DOHH2 (cell line): ENCODE results near the gene PPP1R14C.
"Not testable (repeated sequence)": the region's sequence is repeated elsewhere in the genome, so short reads cannot be mapped to it uniquely, and the experiment has no call there.

Experiments
- H3F3A ChIP-seq: fragments of 200-600 bp; sonication (generic), shearing (Covaris generic); 2 replicates; pipeline ENCODE4 v1.6.0; 2016; ENCODE audit warnings: antibody characterized with exemption, mild to moderate bottlenecking; ENCODE audit not compliant: control insufficient read depth, insufficient read depth
- H3K27ac ChIP-seq: fragments of 200-600 bp; sonication (generic); 2 replicates; pipeline ENCODE4 v1.5.1; 2014; ENCODE audit warnings: low read depth, mild to moderate bottlenecking, low read length, moderate library complexity
- H3K27me3 ChIP-seq: fragments of 200-600 bp; sonication (generic); 2 replicates; pipeline ENCODE4 v1.6.1; 2014; ENCODE audit warnings: mild to moderate bottlenecking, low read length, mixed read lengths; ENCODE audit not compliant: control insufficient read depth
- H3K36me3 ChIP-seq: fragments of 200-600 bp; sonication (generic); 2 replicates; pipeline ENCODE4 v1.6.1; 2014; ENCODE audit warnings: mild to moderate bottlenecking, low read length, moderate library complexity, mixed read lengths; ENCODE audit not compliant: control insufficient read depth
- H3K4me1 ChIP-seq: fragments of 200-600 bp; sonication (generic); 2 replicates; pipeline ENCODE4 v1.6.1; 2014; ENCODE audit warnings: mild to moderate bottlenecking, low read length, mixed read lengths; ENCODE audit not compliant: control insufficient read depth
- H3K4me2 ChIP-seq: fragments of 200-600 bp; sonication (generic); 2 replicates; pipeline ENCODE4 v1.6.0; 2014; ENCODE audit warnings: mild to moderate bottlenecking, low read length, moderate library complexity
- H3K4me3 ChIP-seq: fragments of 200-600 bp; sonication (generic); 2 replicates; pipeline ENCODE4 v1.5.1; 2014; ENCODE audit warnings: mild to moderate bottlenecking, low read length, mixed read lengths
- H3K79me2 ChIP-seq: fragments of 200-600 bp; sonication (generic); 2 replicates; pipeline ENCODE4 v1.6.1; 2014; ENCODE audit warnings: mild to moderate bottlenecking, low read length, mixed read lengths; ENCODE audit not compliant: control insufficient read depth
- H3K9me2 ChIP-seq: fragments of 200-600 bp; sonication (generic); replicated peaks from 2 replicates; pipeline ENCODE4 v1.6.1; 2014; ENCODE audit warnings: mild to moderate bottlenecking, low read length, mixed read lengths; ENCODE audit not compliant: control insufficient read depth
- H3K9me3 ChIP-seq: fragments of 200-600 bp; sonication (generic); 2 replicates; pipeline ENCODE4 v1.6.1; 2014; ENCODE audit warnings: antibody characterized with exemption, low read length, mixed read lengths; ENCODE audit not compliant: control insufficient read depth, insufficient read depth
- H4K20me1 ChIP-seq: fragments of 200-600 bp; sonication (generic); 2 replicates; pipeline ENCODE4 v1.6.0; 2014; ENCODE audit warnings: low read depth, mild to moderate bottlenecking, antibody characterized with exemption, low read length, moderate library complexity; ENCODE audit not compliant: control insufficient read depth, insufficient read depth
- EZH2phosphoT487 ChIP-seq: fragments of 200-600 bp; sonication (generic); IDR thresholded peaks from 2 replicates; pipeline ENCODE4 v1.6.1; 2017; ENCODE audit warnings: borderline replicate concordance, mild to moderate bottlenecking, antibody characterized with exemption, low read length, moderate library complexity, mixed read lengths
- TF ChIP-seq, protein P1 (sequence below): fragments of 200-600 bp; sonication (generic); IDR thresholded peaks from one replicate; pipeline ENCODE4 v1.5.1; 2014; ENCODE audit warnings: antibody characterized with exemption, mild to moderate bottlenecking, low read depth, low read length; ENCODE audit not compliant: poor library complexity, severe bottlenecking

The PPP1R14C gene

DNA sequence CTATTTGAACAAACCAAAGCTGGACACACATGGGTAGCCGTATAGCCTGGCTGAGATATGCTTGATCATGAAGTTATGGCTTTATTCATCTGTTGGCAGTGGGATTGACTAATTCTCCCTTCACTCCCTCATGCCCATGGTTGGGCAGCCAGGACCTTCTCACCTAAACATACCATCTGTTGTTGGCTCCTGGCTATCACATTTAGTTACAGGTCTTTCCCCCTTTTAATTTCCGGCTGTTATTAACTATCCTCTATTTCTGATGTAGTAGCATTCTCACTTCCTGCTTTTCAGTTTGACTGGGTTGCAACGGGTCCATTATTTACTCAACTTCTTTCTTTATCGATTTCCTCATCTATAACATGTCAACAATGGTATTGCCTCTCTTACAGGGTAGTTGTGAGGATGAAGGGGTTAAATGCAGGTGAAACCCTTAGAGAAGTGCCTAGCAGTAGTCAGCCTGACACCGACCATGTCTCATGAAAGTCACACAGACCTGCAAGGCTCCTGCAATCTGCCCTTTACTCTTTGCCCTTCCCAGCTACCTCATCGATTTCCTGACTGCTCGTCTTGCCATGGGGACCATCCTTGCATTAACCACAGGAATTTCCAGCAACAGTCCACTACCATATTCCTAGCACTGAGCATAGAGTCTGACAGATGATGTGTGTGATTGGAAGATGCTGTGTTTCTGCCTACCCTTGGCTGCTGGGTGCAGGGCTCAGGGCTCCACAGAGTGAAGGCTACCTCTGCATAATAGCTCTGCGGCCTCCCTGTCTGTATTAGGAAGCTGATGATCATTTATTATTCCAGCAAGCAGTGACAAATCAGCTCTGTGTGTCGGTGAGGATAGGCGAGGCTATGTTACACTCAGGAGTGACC, 42.2 kb downstream of the PPP1R14C start:
- Histone ChIP-seq H3F3A (peaks cover 7% of the 10 kb centered on the region), H4K20me1 (no peaks in the 10 kb centered on the region), H3K9me2 (no peaks in the 10 kb centered on the region), H3K4me1 (peaks cover 71% of the 10 kb centered on the region), H3K79me2 (no peaks in the 10 kb centered on the region), H3K36me3 (no peaks in the 10 kb centered on the region), H3K4me3 (peak overlapping the region; percentile 49), H3K27ac (peak overlapping the region; percentile 82), H3K4me2 (peak overlapping the region; percentile 67), H3K9me3 (no peaks in the 10 kb centered on the region), H3K27me3 (no peaks in the 10 kb centered on the region)
- TF ChIP-seq EZH2phosphoT487 = no peak
- TF ChIP-seq, protein P1, sequence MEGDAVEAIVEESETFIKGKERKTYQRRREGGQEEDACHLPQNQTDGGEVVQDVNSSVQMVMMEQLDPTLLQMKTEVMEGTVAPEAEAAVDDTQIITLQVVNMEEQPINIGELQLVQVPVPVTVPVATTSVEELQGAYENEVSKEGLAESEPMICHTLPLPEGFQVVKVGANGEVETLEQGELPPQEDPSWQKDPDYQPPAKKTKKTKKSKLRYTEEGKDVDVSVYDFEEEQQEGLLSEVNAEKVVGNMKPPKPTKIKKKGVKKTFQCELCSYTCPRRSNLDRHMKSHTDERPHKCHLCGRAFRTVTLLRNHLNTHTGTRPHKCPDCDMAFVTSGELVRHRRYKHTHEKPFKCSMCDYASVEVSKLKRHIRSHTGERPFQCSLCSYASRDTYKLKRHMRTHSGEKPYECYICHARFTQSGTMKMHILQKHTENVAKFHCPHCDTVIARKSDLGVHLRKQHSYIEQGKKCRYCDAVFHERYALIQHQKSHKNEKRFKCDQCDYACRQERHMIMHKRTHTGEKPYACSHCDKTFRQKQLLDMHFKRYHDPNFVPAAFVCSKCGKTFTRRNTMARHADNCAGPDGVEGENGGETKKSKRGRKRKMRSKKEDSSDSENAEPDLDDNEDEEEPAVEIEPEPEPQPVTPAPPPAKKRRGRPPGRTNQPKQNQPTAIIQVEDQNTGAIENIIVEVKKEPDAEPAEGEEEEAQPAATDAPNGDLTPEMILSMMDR = no peak

DNA sequence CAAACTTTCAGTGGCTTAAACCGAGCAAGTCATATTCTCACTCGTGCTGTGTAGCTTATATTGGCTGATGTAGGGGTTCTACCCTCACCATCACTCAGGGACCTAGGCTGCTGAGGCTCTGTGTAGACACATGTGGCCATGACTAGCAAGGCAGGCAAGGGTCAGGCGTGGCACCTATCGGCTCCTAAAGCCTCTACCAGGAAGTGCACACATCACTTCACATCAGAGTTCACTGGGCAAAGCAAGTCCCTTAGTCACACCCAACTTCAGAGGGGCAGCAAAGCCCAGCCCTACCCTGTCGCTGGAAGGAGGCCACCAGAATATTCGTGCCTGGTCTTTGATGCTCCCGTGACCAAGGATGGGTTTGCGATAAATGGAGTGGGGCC, 42.9 kb downstream of the PPP1R14C start:
- Histone ChIP-seq H3K79me2 (no peaks in the 10 kb centered on the region), H3K27ac (peak overlapping the region; percentile 82), H3K36me3 (no peaks in the 10 kb centered on the region), H3K9me2 (no peaks in the 10 kb centered on the region), H3K4me2 (peak overlapping the region; percentile 67), H3K4me1 (peaks cover 65% of the 10 kb centered on the region), H3K27me3 (no peaks in the 10 kb centered on the region), H3K9me3 (no peaks in the 10 kb centered on the region), H3K4me3 (peak overlapping the region; percentile 49), H3F3A (peaks cover 7% of the 10 kb centered on the region), H4K20me1 (no peaks in the 10 kb centered on the region)
- TF ChIP-seq, protein P1 = no peak
- no peak for TF ChIP-seq EZH2phosphoT487

DNA sequence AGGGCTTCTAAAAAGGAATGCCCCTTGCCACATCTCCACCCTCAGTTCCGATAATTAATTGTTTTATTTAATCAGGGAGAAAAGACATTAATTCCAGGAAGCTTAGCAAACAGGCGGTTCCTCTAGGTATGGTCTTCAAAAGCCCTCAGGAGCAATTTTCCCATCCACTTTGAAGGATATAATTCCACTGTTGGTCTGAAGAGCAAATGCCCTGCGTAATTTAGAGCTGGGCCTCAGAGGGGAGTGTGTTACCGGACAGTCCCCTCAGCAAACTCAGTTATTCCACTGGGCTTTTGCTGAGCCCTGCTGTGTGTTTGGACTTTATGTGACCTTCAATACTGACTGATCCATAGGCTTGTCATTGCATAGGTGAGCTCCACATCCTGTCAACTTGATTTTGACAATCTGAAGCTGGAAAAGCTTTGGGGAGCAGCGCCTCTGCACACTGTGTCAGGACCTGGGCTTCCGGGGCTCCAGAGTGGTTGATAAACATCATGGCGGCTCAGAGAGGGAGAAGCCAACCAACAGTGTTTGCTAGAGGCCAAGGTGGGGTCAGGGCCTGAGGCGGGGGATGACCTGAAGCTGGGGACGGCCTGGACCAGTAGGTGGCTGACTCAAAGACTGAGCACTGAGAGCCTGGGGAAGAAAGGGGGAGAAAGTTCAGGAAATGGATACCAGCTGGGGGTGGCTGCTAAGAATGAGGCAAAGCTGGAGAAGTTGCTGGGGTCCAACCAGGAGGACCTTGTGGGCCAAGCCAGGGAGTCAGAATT, 43.5 kb downstream of the PPP1R14C start:
- TF ChIP-seq, protein P1 = no peak
- TF ChIP-seq EZH2phosphoT487 = no peak
- Histone ChIP-seq H3K79me2 (no peaks in the 10 kb centered on the region), H3K27me3 (no peaks in the 10 kb centered on the region), H3K4me1 (peaks cover 59% of the 10 kb centered on the region), H3K9me3 (no peaks in the 10 kb centered on the region), H3K36me3 (no peaks in the 10 kb centered on the region), H3F3A (peaks cover 7% of the 10 kb centered on the region), H3K4me3 (peak overlapping the region; percentile 49; the same call in 1 of the 2 replicates), H3K27ac (peak overlapping the region; percentile 82; the same call in 1 of the 2 replicates), H3K4me2 (peak overlapping the region; percentile 67), H3K9me2 (no peaks in the 10 kb centered on the region), H4K20me1 (no peaks in the 10 kb centered on the region)

DNA sequence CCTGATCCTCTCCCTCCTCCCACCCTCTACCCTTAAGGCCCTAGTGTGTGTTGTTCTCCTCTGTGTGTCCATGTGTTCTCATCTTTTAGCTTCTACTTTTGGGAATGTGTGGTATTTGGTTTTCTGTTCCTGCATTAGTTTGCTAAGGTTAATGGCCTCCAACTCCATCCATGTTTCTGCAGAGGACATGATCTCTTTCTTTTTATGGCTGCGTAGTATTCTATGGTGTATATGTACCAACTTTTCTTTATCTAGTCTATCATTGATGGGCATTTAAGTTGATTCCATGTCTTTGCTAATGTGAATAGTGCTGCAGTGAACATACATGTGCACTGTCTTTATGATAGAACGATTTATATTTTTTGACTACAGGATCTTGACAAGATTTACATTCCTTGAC, 44.6 kb downstream of the PPP1R14C start:
- H3K4me2 ChIP-seq, H3F3A ChIP-seq, H3K4me3 ChIP-seq, H3K9me2 ChIP-seq, H3K79me2 ChIP-seq, H3K27me3 ChIP-seq, H3K27ac ChIP-seq, H3K36me3 ChIP-seq, H3K9me3 ChIP-seq, H4K20me1 ChIP-seq: not testable (repeated sequence)
- H3K4me1 ChIP-seq = peaks cover 48% of the 10 kb centered on the region
